Tibial nerve (tissue), 4 donors: ENCODE data around the gene CYTH4.

ENCODE experiments used
- CTCF ChIP-seq, 5 experiments: fragments of 200-600 bp in 3 of 5; fragments of 450-650 bp in 2 of 5; sonication (generic) in 3 of 5; IDR thresholded peaks; one replicate each; pipeline ENCODE4 v1.5.1; 2016 to 2019; ENCODE audit warnings: antibody characterized with exemption in 5 of 5, mild to moderate bottlenecking in 3 of 5, moderate library complexity in 2 of 5
- EP300 ChIP-seq, 2 donors: sonication (generic); formaldehyde crosslinking; IDR thresholded peaks; one replicate each; pipeline ENCODE4 v1.6.1; 2017; ENCODE audit warnings: antibody characterized with exemption in 2 of 2, mild to moderate bottlenecking in 1 of 2
- POLR2A ChIP-seq, 2 donors: fragments of 450-650 bp; IDR thresholded peaks; one replicate each; pipeline ENCODE4 v1.6.1; 2017; ENCODE audit warnings: antibody characterized with exemption in 2 of 2, mild to moderate bottlenecking in 2 of 2, moderate library complexity in 2 of 2

DNA sequence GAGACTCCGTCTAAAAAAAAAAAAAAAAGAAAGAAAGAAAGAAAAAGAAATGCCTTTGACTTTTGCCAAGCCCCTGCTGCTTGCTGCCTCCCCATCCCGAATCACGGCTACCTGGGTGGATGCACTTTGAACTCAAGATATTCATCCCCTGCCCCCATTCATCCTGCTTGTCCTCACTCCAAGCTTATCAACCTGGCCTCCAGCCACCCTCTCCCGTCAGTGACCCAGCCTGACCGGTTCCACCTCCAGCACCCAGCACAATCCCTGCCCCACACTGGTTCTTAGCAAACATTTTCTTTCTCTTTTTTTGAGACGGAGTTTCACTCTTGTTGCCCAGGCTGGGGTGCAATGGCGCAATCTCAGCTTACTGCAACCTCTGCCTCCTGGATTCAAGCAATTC is 44.4 kb downstream of the CYTH4 start:
- TF ChIP-seq CTCF (IDR thresholded peaks at IDR 0.05) (no peak), POLR2A (IDR thresholded peaks at IDR 0.05) (no peak), EP300 (IDR thresholded peaks at IDR 0.05) (no peak)
